ENCODE data around the gene DNPH1.

The DNPH1 gene

DNA sequence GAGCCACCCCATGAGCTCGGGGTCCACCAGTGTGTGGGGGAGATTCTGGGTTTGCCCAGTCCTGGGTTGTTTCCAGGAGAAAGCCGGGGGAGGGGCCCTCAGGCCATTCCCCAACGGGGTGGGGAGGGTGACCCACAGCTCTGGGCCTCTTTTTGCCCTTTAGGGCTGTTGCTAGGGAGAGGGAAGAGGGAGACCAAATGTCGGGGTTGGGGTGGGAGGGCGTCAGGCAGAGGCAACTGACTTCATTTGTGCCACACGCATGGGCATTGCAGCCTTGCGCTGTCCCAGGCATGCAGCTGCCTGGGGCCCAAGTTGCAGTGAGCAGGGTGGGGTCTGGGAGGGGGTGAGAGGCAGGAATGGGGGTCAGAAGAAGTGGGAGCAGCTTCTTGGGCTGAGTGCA, 49.2 kb downstream of the DNPH1 start:
- DNase-seq = no peak

DNA sequence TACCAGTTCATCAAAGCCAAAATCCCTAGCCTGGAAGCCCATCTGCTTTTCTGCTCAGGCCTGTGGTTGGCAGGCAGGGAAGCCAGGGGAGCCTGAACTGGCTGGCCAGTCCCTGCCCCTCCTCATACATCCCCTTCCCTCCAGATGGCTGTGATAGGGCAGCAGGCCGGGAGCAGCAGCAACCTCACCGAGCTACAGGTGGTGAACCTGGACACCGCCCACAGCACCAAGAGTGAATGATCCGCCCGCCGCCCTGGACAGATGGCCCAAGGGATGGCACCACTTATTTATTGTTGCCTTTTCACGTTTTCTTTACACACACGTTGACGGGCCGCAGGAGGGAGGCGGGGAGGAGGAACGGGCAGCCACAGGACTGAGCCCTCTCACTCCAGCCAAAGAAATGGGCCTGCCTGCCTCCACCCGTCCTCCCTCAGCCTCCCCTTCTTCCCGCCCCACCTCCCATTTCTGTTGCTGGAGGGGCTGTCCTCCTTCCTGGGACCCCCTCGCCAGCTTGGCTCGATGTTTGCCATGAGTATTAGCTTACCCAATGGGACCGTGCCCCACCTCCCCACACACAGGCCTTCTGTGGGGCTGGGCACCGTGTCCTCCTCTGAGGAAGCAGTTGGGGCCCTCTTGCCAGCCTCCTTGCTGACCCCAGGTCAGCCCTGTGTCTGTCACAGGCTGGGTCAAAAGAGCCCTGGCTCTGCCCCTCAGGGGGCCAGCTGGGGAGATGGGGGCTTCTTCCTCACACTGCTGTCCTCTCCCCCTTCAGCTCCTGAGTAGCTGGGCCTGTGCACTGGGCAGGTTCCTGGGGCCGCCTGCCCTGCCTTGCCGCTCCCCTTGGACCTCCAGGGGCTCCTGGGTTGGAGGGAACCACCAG, 50.1 kb downstream of the DNPH1 start:
- DNase-seq = no peak

DNA sequence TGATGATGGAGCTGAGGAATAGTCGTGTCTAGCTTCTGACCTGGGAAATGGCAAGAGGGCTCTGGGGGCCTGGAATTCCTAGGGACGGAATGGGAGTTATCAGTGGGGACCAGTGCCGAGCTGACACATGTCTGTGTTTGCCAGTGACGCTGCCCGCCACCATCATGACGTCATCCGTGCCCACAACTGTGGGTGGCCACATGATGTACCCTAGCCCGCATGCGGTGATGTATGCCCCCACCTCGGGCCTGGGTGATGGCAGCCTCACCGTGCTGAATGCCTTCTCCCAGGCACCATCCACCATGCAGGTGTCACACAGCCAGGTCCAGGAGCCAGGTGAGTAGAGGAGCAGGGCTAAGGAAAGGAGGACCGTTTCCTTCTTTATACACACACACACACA, 51.1 kb downstream of the DNPH1 start:
- no peak for DNase-seq

DNA sequence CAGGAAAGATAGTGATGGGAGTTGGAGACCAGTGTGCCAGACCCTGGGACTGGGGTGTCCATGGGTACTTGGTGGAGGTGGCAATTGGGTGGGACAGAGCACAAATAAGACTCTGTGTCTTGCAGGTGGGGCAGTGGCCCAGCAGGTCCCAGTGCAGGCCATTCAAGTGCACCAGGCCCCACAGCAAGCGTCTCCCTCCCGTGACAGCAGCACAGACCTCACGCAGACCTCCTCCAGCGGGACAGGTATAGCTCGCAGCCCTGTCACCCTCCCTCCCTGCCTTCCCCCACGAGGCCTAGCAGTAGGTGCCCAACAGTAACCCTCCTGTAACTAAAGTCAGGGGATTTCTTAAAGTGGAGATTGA, 52.9 kb downstream of the DNPH1 start:
- no peak for DNase-seq

DNA sequence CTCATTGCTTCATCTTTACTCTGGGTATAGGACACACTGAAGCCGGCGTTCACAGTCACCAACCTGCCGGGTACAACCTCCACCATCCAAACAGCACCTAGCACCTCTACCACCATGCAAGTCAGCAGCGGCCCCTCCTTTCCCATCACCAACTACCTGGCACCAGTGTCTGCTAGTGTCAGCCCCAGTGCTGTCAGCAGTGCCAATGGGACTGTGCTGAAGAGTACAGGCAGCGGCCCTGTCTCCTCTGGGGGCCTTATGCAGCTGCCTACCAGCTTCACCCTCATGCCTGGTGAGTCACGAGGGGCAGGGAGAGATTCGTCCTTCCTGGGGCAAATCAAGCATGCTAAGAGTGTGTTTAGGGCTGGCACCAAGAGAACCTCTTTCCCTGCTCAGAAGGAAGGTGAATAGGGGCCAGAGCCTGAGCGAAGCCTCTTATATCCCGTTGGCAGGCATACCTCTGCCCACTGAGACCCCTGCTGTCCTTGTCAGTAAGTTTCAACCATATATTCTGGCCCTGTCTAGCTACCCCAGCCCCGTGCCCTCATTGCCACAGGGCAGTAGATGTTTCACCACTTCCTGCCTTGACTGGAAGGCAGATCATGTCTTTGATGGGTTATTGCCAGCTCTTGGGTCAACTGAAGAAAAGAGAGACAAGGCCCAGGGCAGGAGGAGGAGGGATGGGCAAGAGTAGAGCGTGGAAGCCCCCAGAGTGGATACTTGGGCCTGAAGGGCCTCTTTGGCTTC, 53.4 kb downstream of the DNPH1 start:
- DNase-seq = no peak

Measured in NCI-H226 (cell line).